ENCODE data around the gene SLC38A2.

GRCh38 chr12:46388427-46389021 lies 16.0 kb upstream of the SLC38A2 start:
- TF ChIP-seq, protein P1, sequence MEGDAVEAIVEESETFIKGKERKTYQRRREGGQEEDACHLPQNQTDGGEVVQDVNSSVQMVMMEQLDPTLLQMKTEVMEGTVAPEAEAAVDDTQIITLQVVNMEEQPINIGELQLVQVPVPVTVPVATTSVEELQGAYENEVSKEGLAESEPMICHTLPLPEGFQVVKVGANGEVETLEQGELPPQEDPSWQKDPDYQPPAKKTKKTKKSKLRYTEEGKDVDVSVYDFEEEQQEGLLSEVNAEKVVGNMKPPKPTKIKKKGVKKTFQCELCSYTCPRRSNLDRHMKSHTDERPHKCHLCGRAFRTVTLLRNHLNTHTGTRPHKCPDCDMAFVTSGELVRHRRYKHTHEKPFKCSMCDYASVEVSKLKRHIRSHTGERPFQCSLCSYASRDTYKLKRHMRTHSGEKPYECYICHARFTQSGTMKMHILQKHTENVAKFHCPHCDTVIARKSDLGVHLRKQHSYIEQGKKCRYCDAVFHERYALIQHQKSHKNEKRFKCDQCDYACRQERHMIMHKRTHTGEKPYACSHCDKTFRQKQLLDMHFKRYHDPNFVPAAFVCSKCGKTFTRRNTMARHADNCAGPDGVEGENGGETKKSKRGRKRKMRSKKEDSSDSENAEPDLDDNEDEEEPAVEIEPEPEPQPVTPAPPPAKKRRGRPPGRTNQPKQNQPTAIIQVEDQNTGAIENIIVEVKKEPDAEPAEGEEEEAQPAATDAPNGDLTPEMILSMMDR (IDR thresholded peaks at IDR 0.05): no peak
- TF ChIP-seq POLR2A (IDR thresholded peaks at IDR 0.05) (no peak), POLR2AphosphoS5 (IDR thresholded peaks at IDR 0.05) (no peak)
